Measurements from ENCODE around the gene UCKL1.
A peak's percentile ranks its signal among the peaks of the same experiment; 100 is the strongest.
"Not testable (repeated sequence)": the region's sequence is repeated elsewhere in the genome, so short reads cannot be mapped to it uniquely, and the experiment has no call there.

UCKL1 gene

GRCh38 chr20:63978319-63979228 lies 22.4 kb upstream of the UCKL1 start:
- Histone ChIP-seq H3K36me3 (ENCODE audit: control insufficient read depth, insufficient read depth, low read length) (peaks cover 20% of the 10 kb centered on the region), H3K27me3 (replicated peaks; ENCODE audit: control insufficient read depth, insufficient read depth, low read length) (no peaks in the 10 kb centered on the region), H3K4me3 (replicated peaks; ENCODE audit: low read depth, low read length) (peak overlapping the region; percentile 83)
- TF ChIP-seq CTCF (IDR thresholded peaks at IDR 0.05; ENCODE audit: insufficient read depth, low read length, poor library complexity, severe bottlenecking), result no peak
- DNase-seq (ENCODE audit: extremely low read depth, insufficient read length), result peak; percentile 87

- DNase-seq (ENCODE audit: extremely low read depth, insufficient read length), result no peak
- Histone ChIP-seq H3K36me3 (ENCODE audit: control insufficient read depth, insufficient read depth, low read length) (peaks cover 23% of the 10 kb centered on the region), H3K27me3 (replicated peaks; ENCODE audit: control insufficient read depth, insufficient read depth, low read length) (no peaks in the 10 kb centered on the region), H3K4me3 (replicated peaks; ENCODE audit: low read depth, low read length) (peak overlapping the region; percentile 83)
- no peak for TF ChIP-seq CTCF (IDR thresholded peaks at IDR 0.05; ENCODE audit: insufficient read depth, low read length, poor library complexity, severe bottlenecking)
Observed at GRCh38 chr20:63977739-63978276, 21.6 kb upstream of the UCKL1 start.

- peaks cover 23% of the 10 kb centered on the region for H3K36me3 ChIP-seq (ENCODE audit: control insufficient read depth, insufficient read depth, low read length)
- H3K27me3 ChIP-seq (replicated peaks; ENCODE audit: control insufficient read depth, insufficient read depth, low read length), result no peaks in the 10 kb centered on the region
- no peak for TF ChIP-seq CTCF (IDR thresholded peaks at IDR 0.05; ENCODE audit: insufficient read depth, low read length, poor library complexity, severe bottlenecking)
- no peak overlapping the region for H3K4me3 ChIP-seq (replicated peaks; ENCODE audit: low read depth, low read length)
- no peak for DNase-seq (ENCODE audit: extremely low read depth, insufficient read length)
Observed at GRCh38 chr20:63976980-63977738, 20.9 kb upstream of the UCKL1 start.

- H3K4me3 ChIP-seq (replicated peaks; ENCODE audit: low read depth, low read length), result not testable (repeated sequence)
Observed at GRCh38 chr20:63976511-63976910, 20.3 kb upstream of the UCKL1 start.

GRCh38 chr20:63974402-63975200 lies 18.4 kb upstream of the UCKL1 start:
- no peak for TF ChIP-seq CTCF (IDR thresholded peaks at IDR 0.05; ENCODE audit: insufficient read depth, low read length, poor library complexity, severe bottlenecking)
- Histone ChIP-seq H3K27me3 (replicated peaks; ENCODE audit: control insufficient read depth, insufficient read depth, low read length) (no peaks in the 10 kb centered on the region), H3K4me3 (replicated peaks; ENCODE audit: low read depth, low read length) (no peak overlapping the region), H3K36me3 (ENCODE audit: control insufficient read depth, insufficient read depth, low read length) (peaks cover 23% of the 10 kb centered on the region)
- DNase-seq (ENCODE audit: extremely low read depth, insufficient read length), result peak; percentile 9

More at GRCh38 chr20:63976511-63976910, 20.3 kb upstream of the UCKL1 start:
- not testable (repeated sequence) for H3K27me3 ChIP-seq (replicated peaks; ENCODE audit: control insufficient read depth, insufficient read depth, low read length); DNase-seq (ENCODE audit: extremely low read depth, insufficient read length)
- peaks cover 23% of the 10 kb centered on the region for H3K36me3 ChIP-seq (ENCODE audit: control insufficient read depth, insufficient read depth, low read length)

Measured in GM06990 (cell line).